HL-60/S4 treated with phorbol 12-myristate 13-acetate at 8.2 ng/mL for 4 days and 3 days (cell line): ENCODE data around the gene RSRC2.
"Not testable (repeated sequence)": the region's sequence is repeated elsewhere in the genome, so short reads cannot be mapped to it uniquely, and the experiment has no call there.

Experiments
- in situ Hi-C: fragments of 300-500 bp; cut with MboI; formaldehyde crosslinking; loops from 2 replicates; pipeline ENCODE4 v1.15.0; 2022; ENCODE audit warnings: low sequenced_read_pairs

The RSRC2 gene

GRCh38 chr12:122487807-122488206, 38.9 kb downstream of the RSRC2 start:
- in situ Hi-C loops = not testable (repeated sequence)

- in situ Hi-C loops = no loop called here
Measured at GRCh38 chr12:122486805-122487426, 39.8 kb downstream of the RSRC2 start.

- in situ Hi-C loops = not testable (repeated sequence)
Measured at GRCh38 chr12:122486360-122486759, 40.4 kb downstream of the RSRC2 start.

- in situ Hi-C loops = not testable (repeated sequence)
Measured at GRCh38 chr12:122484385-122484784, 42.4 kb downstream of the RSRC2 start.

- in situ Hi-C loops = no loop called here
Measured at GRCh38 chr12:122483969-122484368, 42.8 kb downstream of the RSRC2 start.

GRCh38 chr12:122481861-122482260, 44.9 kb downstream of the RSRC2 start:
- in situ Hi-C loops = no loop called here

- in situ Hi-C loops = no loop called here
Measured at GRCh38 chr12:122480753-122481152, 46.0 kb downstream of the RSRC2 start.

- in situ Hi-C loops = no loop called here
Measured at GRCh38 chr12:122474324-122474716, 52.4 kb downstream of the RSRC2 start.

- in situ Hi-C loops = no loop called here
Measured at GRCh38 chr12:122473543-122474323, 53.0 kb downstream of the RSRC2 start.

GRCh38 chr12:122471324-122472226, 55.2 kb downstream of the RSRC2 start:
- in situ Hi-C loops = no loop called here

GRCh38 chr12:122470576-122470975, 56.2 kb downstream of the RSRC2 start:
- in situ Hi-C loops = not testable (repeated sequence)

GRCh38 chr12:122469856-122470255, 56.9 kb downstream of the RSRC2 start:
- in situ Hi-C loops = not testable (repeated sequence)

GRCh38 chr12:122467983-122468382, 58.8 kb downstream of the RSRC2 start:
- in situ Hi-C loops = no loop called here

- in situ Hi-C loops = not testable (repeated sequence)
Measured at GRCh38 chr12:122464317-122465042, 62.3 kb downstream of the RSRC2 start.

GRCh38 chr12:122460641-122461040, 66.1 kb downstream of the RSRC2 start:
- in situ Hi-C loops = no loop called here

GRCh38 chr12:122460061-122460460, 66.7 kb downstream of the RSRC2 start:
- in situ Hi-C loops = no loop called here

- in situ Hi-C loops = no loop called here
Measured at GRCh38 chr12:122459211-122459610, 67.5 kb downstream of the RSRC2 start.

GRCh38 chr12:122458105-122459035, 68.4 kb downstream of the RSRC2 start:
- in situ Hi-C loops = no loop called here

- in situ Hi-C loops = no loop called here
Measured at GRCh38 chr12:122457627-122458026, 69.1 kb downstream of the RSRC2 start.

GRCh38 chr12:122454739-122455138, 72.0 kb downstream of the RSRC2 start:
- in situ Hi-C loops = no loop called here
